HepG2 (cell line): Measurements from ENCODE around the gene FASTKD1. TPM values are rescaled to one million over a fixed set of nuclear protein-coding genes. Genes with fewer than 3 reads are reported as not detected.

Experiments used
- ARHGAP35 ChIP-seq: sonication (generic); formaldehyde crosslinking; IDR thresholded peaks from 2 replicates; pipeline ENCODE4 v1.9.0; 2022; ENCODE audit warnings: mild to moderate bottlenecking, inconsistent platforms, moderate library complexity, missing genetic modification reagents, borderline replicate concordance
- BRD4 ChIP-seq: sonication (generic); formaldehyde crosslinking; IDR thresholded peaks from 2 replicates; pipeline ENCODE4 v1.4.0; 2020; ENCODE audit warnings: missing genetic modification reagents
- FOXC1 ChIP-seq: sonication (generic); formaldehyde crosslinking; IDR thresholded peaks from 2 replicates; pipeline ENCODE4 v1.8.0; 2022; ENCODE audit warnings: mild to moderate bottlenecking, missing genetic modification reagents, borderline replicate concordance
- HIVEP1 ChIP-seq: sonication (generic); formaldehyde crosslinking; IDR thresholded peaks from 2 replicates; pipeline ENCODE4 v1.4.0; 2020; ENCODE audit warnings: mild to moderate bottlenecking, missing genetic modification reagents
- MATR3 ChIP-seq: sonication (generic); formaldehyde crosslinking; IDR thresholded peaks from 2 replicates; pipeline ENCODE4 v1.4.0; 2020; ENCODE audit warnings: missing genetic modification reagents
- MTA1 ChIP-seq: sonication (generic); formaldehyde crosslinking; IDR thresholded peaks from 2 replicates; pipeline ENCODE4 v1.4.0; 2020; ENCODE audit warnings: missing genetic modification reagents, mild to moderate bottlenecking, borderline replicate concordance
- POLR2G ChIP-seq: fragments of 200-400 bp; formaldehyde crosslinking; IDR thresholded peaks from 2 replicates; pipeline ENCODE4 v1.6.1; 2018; ENCODE audit warnings: mild to moderate bottlenecking, low read depth, low read length, moderate library complexity
- REST ChIP-seq, 2 experiments: IDR thresholded peaks; 2 replicates each; pipeline ENCODE4 v1.6.1; 2011 to 2012; ENCODE audit warnings: low read length in 2 of 2, borderline replicate concordance in 1 of 2, low read depth in 1 of 2, mild to moderate bottlenecking in 1 of 2, moderate library complexity in 1 of 2
- SIN3A ChIP-seq: IDR thresholded peaks from 2 replicates; pipeline ENCODE4 v1.6.1; 2011; ENCODE audit warnings: low read depth, mild to moderate bottlenecking, control low read depth, low read length, borderline replicate concordance
- TRAFD1 ChIP-seq: sonication (generic); formaldehyde crosslinking; IDR thresholded peaks from 2 replicates; pipeline ENCODE4 v1.5.1; 2020; ENCODE audit warnings: missing genetic modification reagents, mild to moderate bottlenecking, borderline replicate concordance
- U2AF2 ChIP-seq: fragments of 200-400 bp; formaldehyde crosslinking; IDR thresholded peaks from 2 replicates; pipeline ENCODE4 v1.6.1; 2017; ENCODE audit warnings: low read depth, mild to moderate bottlenecking, low read length
- ZC3H4 ChIP-seq: sonication (generic); formaldehyde crosslinking; IDR thresholded peaks from 2 replicates; pipeline ENCODE4 v1.4.0; 2020; ENCODE audit warnings: missing genetic modification reagents, borderline replicate concordance
- ZFP90 ChIP-seq: sonication (generic); formaldehyde crosslinking; IDR thresholded peaks from 2 replicates; pipeline ENCODE4 v1.8.0; 2022; ENCODE audit warnings: missing genetic modification reagents, mild to moderate bottlenecking, inconsistent platforms, borderline replicate concordance
- ZNF180 ChIP-seq: sonication (generic); formaldehyde crosslinking; IDR thresholded peaks from 2 replicates; pipeline ENCODE4 v1.4.0; 2020; ENCODE audit warnings: low read depth, missing genetic modification reagents, borderline replicate concordance
- ZNF24 ChIP-seq: fragments of 450-650 bp; IDR thresholded peaks from 2 replicates; pipeline ENCODE4 v1.6.1; 2017; ENCODE audit warnings: antibody characterized with exemption, mild to moderate bottlenecking
- ZNF446 ChIP-seq: sonication (generic); formaldehyde crosslinking; IDR thresholded peaks from 2 replicates; pipeline ENCODE4 v1.5.0; 2020; ENCODE audit warnings: mild to moderate bottlenecking, missing genetic modification reagents
- ZNF572 ChIP-seq: sonication (generic); formaldehyde crosslinking; IDR thresholded peaks from 2 replicates; pipeline ENCODE4 v1.5.1; 2020; ENCODE audit warnings: mild to moderate bottlenecking, missing genetic modification reagents
- ZNF607 ChIP-seq: sonication (generic); formaldehyde crosslinking; IDR thresholded peaks from 2 replicates; pipeline ENCODE4 v1.5.1; 2020; ENCODE audit warnings: missing genetic modification reagents, mild to moderate bottlenecking, borderline replicate concordance
- ZNF746 ChIP-seq: sonication (generic); formaldehyde crosslinking; IDR thresholded peaks from 2 replicates; pipeline ENCODE4 v1.8.0; 2022; ENCODE audit warnings: mild to moderate bottlenecking, missing genetic modification reagents
- ZNF749 ChIP-seq: sonication (generic); formaldehyde crosslinking; IDR thresholded peaks from 2 replicates; pipeline ENCODE4 v1.8.0; 2022; ENCODE audit warnings: mild to moderate bottlenecking, missing genetic modification reagents, moderate library complexity, borderline replicate concordance
- polyA plus RNA-seq, 8 experiments: library from polyadenylated mRNA; depleted of rRNA in 3 of 8; stranded (reverse) in 7 of 8; unstranded in 1 of 8; fragments of >200 nt; fragmentation: Illumina TruSeq in 4 of 8; extraction: Trizol in 4 of 8; gene quantifications; 2 replicates each; pipeline versions ENCODE4 v1.2.1 to v1.2.3, GENCODE V29; 2011 to 2016; ENCODE audit warnings: low read depth in 4 of 8, missing spikeins in 1 of 8, mixed read lengths in 1 of 8; ENCODE audit not compliant: insufficient read depth in 1 of 8
- total RNA-seq, 5 experiments: library from RNA; depleted of rRNA; stranded (reverse); fragments of >200 nt; fragmentation: Illumina TruSeq; extraction: Trizol; gene quantifications; 2 replicates each; pipeline ENCODE4 v1.2.3, GENCODE V29; 2016; ENCODE audit warnings: low read depth in 1 of 5
- TF ChIP-seq, protein P1 (sequence below): sonication (generic); formaldehyde crosslinking; IDR thresholded peaks from 2 replicates; pipeline ENCODE4 v1.4.0; 2020; ENCODE audit warnings: missing genetic modification reagents

FASTKD1 gene
- total and polyA plus RNA-seq, 2 of the 13 experiments (the other 11 are each of a cell fraction or from before 2014, with no cell fraction given) = 35.0 to 38.0 TPM

- peak; percentile 31 for TF ChIP-seq ARHGAP35
- no peak for TF ChIP-seq ZNF572 (CRISPR knock-in tag)
- peak; percentile 86 for TF ChIP-seq HIVEP1 (CRISPR knock-in tag)
- TF ChIP-seq MATR3 = no peak
- TF ChIP-seq ZFP90 (CRISPR knock-in tag) = no peak; the same call in 1 of the 2 replicates
- TF ChIP-seq MTA1 (CRISPR knock-in tag) = peak; percentile 87
- TF ChIP-seq FOXC1 = peak; percentile 73
- TF ChIP-seq ZNF24 = 0 out of 2 replicates have a peak, but pooled peaks have one; percentile 16
- TF ChIP-seq ZNF446 (CRISPR knock-in tag) = no peak
- TF ChIP-seq U2AF2 = no peak
- TF ChIP-seq, protein P1, sequence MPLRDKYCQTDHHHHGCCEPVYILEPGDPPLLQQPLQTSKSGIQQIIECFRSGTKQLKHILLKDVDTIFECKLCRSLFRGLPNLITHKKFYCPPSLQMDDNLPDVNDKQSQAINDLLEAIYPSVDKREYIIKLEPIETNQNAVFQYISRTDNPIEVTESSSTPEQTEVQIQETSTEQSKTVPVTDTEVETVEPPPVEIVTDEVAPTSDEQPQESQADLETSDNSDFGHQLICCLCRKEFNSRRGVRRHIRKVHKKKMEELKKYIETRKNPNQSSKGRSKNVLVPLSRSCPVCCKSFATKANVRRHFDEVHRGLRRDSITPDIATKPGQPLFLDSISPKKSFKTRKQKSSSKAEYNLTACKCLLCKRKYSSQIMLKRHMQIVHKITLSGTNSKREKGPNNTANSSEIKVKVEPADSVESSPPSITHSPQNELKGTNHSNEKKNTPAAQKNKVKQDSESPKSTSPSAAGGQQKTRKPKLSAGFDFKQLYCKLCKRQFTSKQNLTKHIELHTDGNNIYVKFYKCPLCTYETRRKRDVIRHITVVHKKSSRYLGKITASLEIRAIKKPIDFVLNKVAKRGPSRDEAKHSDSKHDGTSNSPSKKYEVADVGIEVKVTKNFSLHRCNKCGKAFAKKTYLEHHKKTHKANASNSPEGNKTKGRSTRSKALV = no peak; the same call in none of the 2 replicates
- TF ChIP-seq ZNF746 (CRISPR knock-in tag) = peak; percentile 81
- TF ChIP-seq ZC3H4 = no peak
- TF ChIP-seq REST (IDR thresholded peaks at IDR 0.05; ENCODE audit: borderline replicate concordance in 1 of 2, low read depth in 1 of 2, low read length in 2 of 2) = peak in 1 of 2 experiments; percentile 13; a peak in 1 of 4 replicates
- peak; percentile 78 for TF ChIP-seq BRD4 (CRISPR knock-in tag)
- TF ChIP-seq TRAFD1 = no peak
- peak; percentile 91 for TF ChIP-seq POLR2G
- peak; percentile 84 for TF ChIP-seq SIN3A
- TF ChIP-seq ZNF607 = peak; percentile 75; the same call in 1 of the 2 replicates
- TF ChIP-seq ZNF749 = peak; percentile 86; the same call in 1 of the 2 replicates
- no peak for TF ChIP-seq ZNF180 (CRISPR knock-in tag)
Observed at GRCh38 chr2:169584005-169584877, 10.6 kb upstream of the FASTKD1 start, which contains the start of gene PPIG (continued).
